Calu3 (cell line): ENCODE data around the gene KLHL21. TPM values are rescaled to one million over a fixed set of nuclear protein-coding genes. Genes with fewer than 3 reads are reported as not detected.

Source experiments
- BruUV-seq: library from RNA; stranded (reverse); fragments of 400-500 nt; replicated peaks from 2 replicates; lab custom pipeline; 2021; lab: Mats Ljungman, UMichigan
- CTCF ChIA-PET: fragments of 300-600 bp; sonication (Branson Sonifier 250); formaldehyde crosslinking; loops from one replicate; lab custom pipeline; 2022; ENCODE audit warnings: antibody characterized with exemption; lab: Charles Lee
- DNase-seq: peaks from one replicate; pipeline ENCODE4 v3.0.0; 2022
- H3K27ac Mint-ChIP-seq: one replicate; pipeline ENCODE4 v1.8.0; 2022; ENCODE audit warnings: mixed read lengths; ENCODE audit not compliant: unreplicated experiment
- H3K27me3 Mint-ChIP-seq: one replicate; pipeline ENCODE4 v1.8.0; 2022; ENCODE audit warnings: mixed read lengths; ENCODE audit not compliant: unreplicated experiment
- H3K36me3 Mint-ChIP-seq: one replicate; pipeline ENCODE4 v1.8.0; 2022; ENCODE audit warnings: mild to moderate bottlenecking, moderate library complexity, mixed read lengths; ENCODE audit not compliant: insufficient read depth, unreplicated experiment
- H3K4me1 Mint-ChIP-seq: one replicate; pipeline ENCODE4 v1.8.0; 2022; ENCODE audit warnings: mild to moderate bottlenecking, low read depth, mixed read lengths; ENCODE audit not compliant: unreplicated experiment
- H3K4me3 Mint-ChIP-seq: one replicate; pipeline ENCODE4 v1.8.0; 2022; ENCODE audit warnings: mild to moderate bottlenecking, low read depth, moderate library complexity, mixed read lengths; ENCODE audit not compliant: unreplicated experiment
- H3K9me3 Mint-ChIP-seq: one replicate; pipeline ENCODE4 v1.8.0; 2022; ENCODE audit warnings: low read depth, mixed read lengths; ENCODE audit not compliant: unreplicated experiment
- intact Hi-C: fragments of 100-400 bp; cut with micrococcal nuclease; formaldehyde crosslinking; loops from one replicate; pipeline ENCODE4 v1.10.0; 2022; ENCODE audit not compliant: unreplicated experiment
- total RNA-seq: library from RNA; stranded (reverse); gene quantifications from 2 replicates; pipeline ENCODE4 v1.2.3, GENCODE V29; 2022
- TF ChIP-seq, protein P1 (sequence below): fragments of 200-600 bp; IDR thresholded peaks from one replicate; pipeline ENCODE4 v1.8.0; 2022; ENCODE audit warnings: antibody characterized with exemption; ENCODE audit not compliant: unreplicated experiment

KLHL21 gene
- total RNA-seq, 1 experiment from 2014 or later: 21.8 TPM

- H3K36me3 Mint-ChIP-seq: peaks cover 40% of the 10 kb centered on the region
- no TSS peak for BruUV-seq
- H3K27me3 Mint-ChIP-seq: no peaks in the 10 kb centered on the region
- intact Hi-C loops: no loop called here
- no peak for DNase-seq
- CTCF ChIA-PET: no interaction called here
- no peak overlapping the region for H3K4me3 Mint-ChIP-seq
- TF ChIP-seq, protein P1, sequence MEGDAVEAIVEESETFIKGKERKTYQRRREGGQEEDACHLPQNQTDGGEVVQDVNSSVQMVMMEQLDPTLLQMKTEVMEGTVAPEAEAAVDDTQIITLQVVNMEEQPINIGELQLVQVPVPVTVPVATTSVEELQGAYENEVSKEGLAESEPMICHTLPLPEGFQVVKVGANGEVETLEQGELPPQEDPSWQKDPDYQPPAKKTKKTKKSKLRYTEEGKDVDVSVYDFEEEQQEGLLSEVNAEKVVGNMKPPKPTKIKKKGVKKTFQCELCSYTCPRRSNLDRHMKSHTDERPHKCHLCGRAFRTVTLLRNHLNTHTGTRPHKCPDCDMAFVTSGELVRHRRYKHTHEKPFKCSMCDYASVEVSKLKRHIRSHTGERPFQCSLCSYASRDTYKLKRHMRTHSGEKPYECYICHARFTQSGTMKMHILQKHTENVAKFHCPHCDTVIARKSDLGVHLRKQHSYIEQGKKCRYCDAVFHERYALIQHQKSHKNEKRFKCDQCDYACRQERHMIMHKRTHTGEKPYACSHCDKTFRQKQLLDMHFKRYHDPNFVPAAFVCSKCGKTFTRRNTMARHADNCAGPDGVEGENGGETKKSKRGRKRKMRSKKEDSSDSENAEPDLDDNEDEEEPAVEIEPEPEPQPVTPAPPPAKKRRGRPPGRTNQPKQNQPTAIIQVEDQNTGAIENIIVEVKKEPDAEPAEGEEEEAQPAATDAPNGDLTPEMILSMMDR: no peak
- no peaks in the 10 kb centered on the region for H3K4me1 Mint-ChIP-seq
- no peak overlapping the region for H3K27ac Mint-ChIP-seq
- no peaks in the 10 kb centered on the region for H3K9me3 Mint-ChIP-seq
Measured at GRCh38 chr1:6623269-6623965, 20.7 kb upstream of the KLHL21 start.

DNA sequence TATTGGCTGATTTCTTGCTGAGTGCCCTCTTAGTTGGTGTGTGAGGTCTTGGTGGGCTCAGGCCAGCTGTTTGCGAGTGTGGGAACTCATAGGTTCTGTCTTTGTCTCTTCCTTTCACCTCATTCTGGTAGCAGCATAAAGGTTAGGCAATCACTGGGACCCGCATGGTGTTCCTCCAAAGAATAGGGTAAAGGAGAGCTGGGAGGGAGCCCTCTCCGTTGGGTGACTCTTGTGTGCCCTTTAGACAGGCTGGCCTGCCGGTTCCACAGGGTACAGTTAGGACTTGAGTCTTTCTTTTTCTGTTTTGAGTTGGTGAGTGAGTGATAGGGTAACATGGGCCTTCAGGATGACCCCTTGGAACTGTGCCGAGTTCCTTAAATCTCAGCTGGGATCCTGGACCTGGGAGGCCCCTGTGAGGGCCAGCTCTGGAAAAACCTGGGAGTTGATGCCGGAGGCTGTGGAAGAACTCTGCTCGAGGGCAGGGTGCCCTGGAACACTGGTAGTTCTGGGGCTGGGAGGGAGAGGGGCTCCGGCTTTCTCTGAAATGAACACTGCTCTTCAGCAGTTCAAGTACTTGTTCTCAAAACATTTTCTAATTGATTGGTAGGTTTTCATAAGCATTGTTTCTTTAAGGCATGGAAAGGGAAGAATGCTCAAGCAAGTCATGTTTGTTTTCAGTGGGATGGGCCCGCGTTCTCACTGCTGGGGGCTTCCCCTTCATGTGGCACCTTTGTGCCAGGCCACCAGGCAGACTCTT lies 19.9 kb upstream of the KLHL21 start:
- peaks cover 43% of the 10 kb centered on the region for H3K36me3 Mint-ChIP-seq
- no TSS peak for BruUV-seq

GRCh38 chr1:6621429-6622391 lies 19.0 kb upstream of the KLHL21 start:
- DNase-seq: no peak
- intact Hi-C loops: no loop called here
- BruUV-seq: no TSS peak
- Mint-ChIP-seq H3K9me3 (no peaks in the 10 kb centered on the region), H3K27ac (no peak overlapping the region), H3K4me1 (no peaks in the 10 kb centered on the region), H3K36me3 (peaks cover 48% of the 10 kb centered on the region), H3K27me3 (no peaks in the 10 kb centered on the region), H3K4me3 (no peak overlapping the region)
- CTCF ChIA-PET: no interaction called here
- TF ChIP-seq, protein P1: no peak

More for the DNA sequence above, 19.9 kb upstream of the KLHL21 start:
- no peak overlapping the region for H3K27ac Mint-ChIP-seq
- intact Hi-C loops: no loop called here
- no peaks in the 10 kb centered on the region for H3K9me3 Mint-ChIP-seq
- CTCF ChIA-PET: no interaction called here
- H3K4me3 Mint-ChIP-seq: no peak overlapping the region
- TF ChIP-seq, protein P1: no peak
- no peaks in the 10 kb centered on the region for H3K4me1 Mint-ChIP-seq
- no peaks in the 10 kb centered on the region for H3K27me3 Mint-ChIP-seq
- no peak for DNase-seq

- intact Hi-C loops: no loop called here
- Mint-ChIP-seq H3K9me3 (no peaks in the 10 kb centered on the region), H3K27ac (no peak overlapping the region), H3K36me3 (peaks cover 37% of the 10 kb centered on the region), H3K4me1 (no peaks in the 10 kb centered on the region), H3K4me3 (no peak overlapping the region), H3K27me3 (no peaks in the 10 kb centered on the region)
- TF ChIP-seq, protein P1: no peak
- DNase-seq: no peak
- no TSS peak for BruUV-seq
- CTCF ChIA-PET: no interaction called here
Measured at GRCh38 chr1:6619045-6619444, 16.4 kb upstream of the KLHL21 start.
